ENCODE measurements around the gene SLC22A23.

The SLC22A23 gene

GRCh38 chr6:3299221-3299620 is 157.6 kb downstream of the SLC22A23 start:
- Histone ChIP-seq H3K79me2 (ENCODE audit: low read length) (no peaks in the 10 kb centered on the region), H3K9ac (ENCODE audit: low read length) (no peak overlapping the region), H3K36me3 (replicated peaks; ENCODE audit: low read depth, low read length) (no peaks in the 10 kb centered on the region), H3K27me3 (ENCODE audit: low read depth, low read length) (no peaks in the 10 kb centered on the region), H3K4me2 (ENCODE audit: low read length) (no peak overlapping the region), H4K20me1 (ENCODE audit: insufficient read depth, low read length) (no peaks in the 10 kb centered on the region), H3K27ac (ENCODE audit: low read length) (no peak overlapping the region), H3K4me3 (ENCODE audit: low read length) (no peak overlapping the region), H2AFZ (ENCODE audit: low read depth, low read length) (no peak overlapping the region), H3K9me3 (ENCODE audit: insufficient read depth, low read length) (no peaks in the 10 kb centered on the region), H3K4me1 (ENCODE audit: low read length) (no peaks in the 10 kb centered on the region)
- TF ChIP-seq EZH2phosphoT487 (IDR thresholded peaks at IDR 0.05; ENCODE audit: low read depth) (no peak), CTCF (IDR thresholded peaks at IDR 0.05; ENCODE audit: low read depth, low read length) (no peak)

- Histone ChIP-seq H4K20me1 (ENCODE audit: insufficient read depth, low read length) (no peaks in the 10 kb centered on the region), H3K4me2 (ENCODE audit: low read length) (no peak overlapping the region), H3K9me3 (ENCODE audit: insufficient read depth, low read length) (no peaks in the 10 kb centered on the region), H3K79me2 (ENCODE audit: low read length) (no peaks in the 10 kb centered on the region), H3K4me1 (ENCODE audit: low read length) (no peaks in the 10 kb centered on the region), H3K4me3 (ENCODE audit: low read length) (no peak overlapping the region), H3K27me3 (ENCODE audit: low read depth, low read length) (no peaks in the 10 kb centered on the region), H3K36me3 (replicated peaks; ENCODE audit: low read depth, low read length) (no peaks in the 10 kb centered on the region), H3K9ac (ENCODE audit: low read length) (no peak overlapping the region), H2AFZ (ENCODE audit: low read depth, low read length) (no peak overlapping the region), H3K27ac (ENCODE audit: low read length) (no peak overlapping the region)
- TF ChIP-seq CTCF (IDR thresholded peaks at IDR 0.05; ENCODE audit: low read depth, low read length): no peak
- no peak for TF ChIP-seq EZH2phosphoT487 (IDR thresholded peaks at IDR 0.05; ENCODE audit: low read depth)
Observed at GRCh38 chr6:3297909-3298308, 158.9 kb downstream of the SLC22A23 start.

GRCh38 chr6:3297006-3297405 is 159.8 kb downstream of the SLC22A23 start:
- Histone ChIP-seq H3K4me1 (ENCODE audit: low read length) (no peaks in the 10 kb centered on the region), H3K27ac (ENCODE audit: low read length) (no peak overlapping the region), H3K36me3 (replicated peaks; ENCODE audit: low read depth, low read length) (no peaks in the 10 kb centered on the region), H3K9ac (ENCODE audit: low read length) (no peak overlapping the region), H3K4me3 (ENCODE audit: low read length) (no peak overlapping the region), H4K20me1 (ENCODE audit: insufficient read depth, low read length) (no peaks in the 10 kb centered on the region), H2AFZ (ENCODE audit: low read depth, low read length) (no peak overlapping the region), H3K4me2 (ENCODE audit: low read length) (no peak overlapping the region), H3K79me2 (ENCODE audit: low read length) (no peaks in the 10 kb centered on the region), H3K27me3 (ENCODE audit: low read depth, low read length) (no peaks in the 10 kb centered on the region), H3K9me3 (ENCODE audit: insufficient read depth, low read length) (no peaks in the 10 kb centered on the region)
- TF ChIP-seq EZH2phosphoT487 (IDR thresholded peaks at IDR 0.05; ENCODE audit: low read depth) (no peak), CTCF (IDR thresholded peaks at IDR 0.05; ENCODE audit: low read depth, low read length) (no peak)

- no peak overlapping the region for H3K4me2 ChIP-seq (ENCODE audit: low read length)
- TF ChIP-seq EZH2phosphoT487 (IDR thresholded peaks at IDR 0.05; ENCODE audit: low read depth) (no peak), CTCF (IDR thresholded peaks at IDR 0.05; ENCODE audit: low read depth, low read length) (no peak)
- H3K27me3 ChIP-seq (ENCODE audit: low read depth, low read length): no peaks in the 10 kb centered on the region
- H3K36me3 ChIP-seq (replicated peaks; ENCODE audit: low read depth, low read length): no peaks in the 10 kb centered on the region
- H2AFZ ChIP-seq (ENCODE audit: low read depth, low read length): no peak overlapping the region
- H3K4me3 ChIP-seq (ENCODE audit: low read length): no peak overlapping the region
- H3K27ac ChIP-seq (ENCODE audit: low read length): no peak overlapping the region
- no peaks in the 10 kb centered on the region for H3K9me3 ChIP-seq (ENCODE audit: insufficient read depth, low read length)
- H3K9ac ChIP-seq (ENCODE audit: low read length): no peak overlapping the region
- no peaks in the 10 kb centered on the region for H3K79me2 ChIP-seq (ENCODE audit: low read length)
- no peaks in the 10 kb centered on the region for H4K20me1 ChIP-seq (ENCODE audit: insufficient read depth, low read length)
- H3K4me1 ChIP-seq (ENCODE audit: low read length): no peaks in the 10 kb centered on the region
Observed at GRCh38 chr6:3296537-3296936, 160.3 kb downstream of the SLC22A23 start.

Measured in OCI-LY3 (cell line).